Common myeloid progenitor, CD34-positive (primary cell): ENCODE results near the gene SH3GL3. TPM values are rescaled to one million over a fixed set of nuclear protein-coding genes. Genes with fewer than 3 reads are reported as not detected.
A peak's percentile ranks its signal among the peaks of the same experiment; 100 is the strongest.

Source experiments
- CTCF ChIA-PET: fragments of 350-600 bp; sonication (Branson Sonifier 250); formaldehyde crosslinking; loops from one replicate; lab custom pipeline; 2021; ENCODE audit warnings: antibody characterized with exemption; lab: Charles Lee
- POLR2A ChIA-PET: fragments of 350-600 bp; sonication (Branson Sonifier 250); formaldehyde crosslinking; loops from one replicate; lab custom pipeline; 2021; ENCODE audit warnings: antibody characterized with exemption; lab: Charles Lee
- DNase-seq, 3 donors: peaks; one replicate each; pipeline versions ENCODE4 v3.0.0 to v3.0.0-alpha.2; 2013
- H3K27ac ChIP-seq, 2 experiments: 1 replicate in 1 of 2; 2 replicates in 1 of 2; pipeline ENCODE4 v1.7.0; 2013; ENCODE audit warnings: inconsistent platforms in 2 of 2, low read length in 2 of 2, mild to moderate bottlenecking in 2 of 2, low read depth in 1 of 2, moderate library complexity in 1 of 2; ENCODE audit not compliant: severe bottlenecking in 2 of 2, insufficient read depth in 1 of 2, poor library complexity in 1 of 2
- H3K27me3 ChIP-seq, 5 experiments: replicated peaks in 2 of 5; 1 replicate in 3 of 5; 2 replicates in 2 of 5; pipeline versions ENCODE4 v1.6.1 to v1.7.0; 2013; ENCODE audit warnings: low read length in 4 of 5, mild to moderate bottlenecking in 2 of 5, moderate library complexity in 2 of 5, inconsistent platforms in 1 of 5; ENCODE audit not compliant: insufficient read depth in 5 of 5, control insufficient read depth in 4 of 5
- H3K36me3 ChIP-seq, 4 experiments: 1 replicate in 2 of 4; 2 replicates in 2 of 4; pipeline versions ENCODE4 v1.6.1 to v1.7.0; 2013; ENCODE audit warnings: low read length in 3 of 4, control low read depth in 1 of 4, mild to moderate bottlenecking in 1 of 4; ENCODE audit not compliant: control insufficient read depth in 4 of 4, insufficient read depth in 4 of 4
- H3K4me1 ChIP-seq, 4 experiments: 1 replicate in 3 of 4; 2 replicates in 1 of 4; pipeline versions ENCODE4 v1.6.1 to v1.7.1; 2013; ENCODE audit warnings: low read length in 3 of 4, mild to moderate bottlenecking in 3 of 4, control low read depth in 1 of 4, inconsistent platforms in 1 of 4, moderate library complexity in 1 of 4; ENCODE audit not compliant: control insufficient read depth in 4 of 4, insufficient read depth in 4 of 4; ENCODE audit errors: control extremely low read depth in 1 of 4
- H3K4me3 ChIP-seq, 7 experiments: 1 replicate in 4 of 7; 2 replicates in 3 of 7; pipeline versions ENCODE4 v1.5.1 to v1.7.0; 2013; ENCODE audit warnings: mild to moderate bottlenecking in 7 of 7, low read length in 6 of 7, moderate library complexity in 6 of 7, inconsistent platforms in 2 of 7, low read depth in 2 of 7, control low read depth in 1 of 7; ENCODE audit not compliant: insufficient read depth in 4 of 7, control insufficient read depth in 1 of 7; ENCODE audit errors: extremely low read depth in 1 of 7
- H3K9me3 ChIP-seq, 5 experiments: 1 replicate in 4 of 5; 2 replicates in 1 of 5; pipeline versions ENCODE4 v1.6.1 to v1.7.1; 2013; ENCODE audit warnings: low read length in 4 of 5, mild to moderate bottlenecking in 2 of 5, inconsistent platforms in 1 of 5, low read depth in 1 of 5, moderate library complexity in 1 of 5; ENCODE audit not compliant: control insufficient read depth in 4 of 5, insufficient read depth in 2 of 5; ENCODE audit errors: control extremely low read depth in 1 of 5
- WGBS: methylation state at CpG from one replicate; pipeline ENCODE4 v1.1.5; 2013; ENCODE audit not compliant: insufficient coverage; 5-methylcytosine and 5-hydroxymethylcytosine counted together
- polyA plus RNA-seq: library from polyadenylated mRNA; unstranded; fragments of 120-200 nt; gene quantifications from one replicate; pipeline ENCODE4 v1.2.1, GENCODE V29; 2013

Gene SH3GL3
- polyA plus RNA-seq, result 1.1 TPM

DNA sequence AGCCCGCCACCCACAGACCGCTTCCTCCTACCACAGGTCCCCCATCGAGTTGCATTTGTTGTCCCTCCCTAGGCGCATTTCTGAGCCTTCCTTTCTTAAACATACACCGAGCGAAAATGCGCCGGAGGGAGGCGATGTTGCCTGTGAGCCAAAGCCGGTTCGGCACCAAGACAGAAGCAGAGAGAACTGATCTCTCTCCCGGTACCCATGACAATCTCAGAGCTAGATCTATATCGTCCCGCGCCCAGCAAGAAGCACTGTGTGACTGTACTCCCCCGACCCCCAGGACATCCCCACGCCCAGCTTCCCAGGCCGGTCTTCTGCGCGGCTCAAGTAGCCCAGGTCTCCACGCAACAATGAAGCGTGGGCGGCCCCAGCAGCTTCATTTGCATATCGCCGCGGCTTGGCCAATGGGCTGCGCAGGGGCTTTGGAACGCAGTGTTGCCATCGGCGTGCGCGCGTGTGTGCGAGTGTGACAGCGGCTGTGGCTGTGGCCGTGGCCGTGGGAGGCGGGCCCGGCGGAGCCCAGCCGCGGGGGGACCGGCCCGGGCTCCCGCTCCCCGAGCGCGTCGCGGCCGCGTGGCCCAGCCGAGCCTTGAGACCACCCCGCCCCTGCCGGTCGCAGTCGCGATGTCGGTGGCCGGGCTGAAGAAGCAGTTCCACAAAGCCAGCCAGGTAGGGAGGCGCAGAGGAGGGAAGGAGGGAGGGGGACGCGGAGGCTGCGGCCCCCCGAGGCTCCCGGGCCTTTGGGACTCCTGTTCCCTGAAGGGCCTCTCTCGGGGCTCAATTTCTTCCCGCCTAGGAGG, at the start of gene SH3GL3:
TSS of gene SH3GL3 (plus strand) at position 438 of the 806 bp plus-strand sequence. CDS start at position 631, 193 bp downstream.
- WGBS, result under 1% methylated on average over 50 of the region's 68 CpGs
- ChIA-PET POLR2A (interaction anchor here (1.1 kb wide), 1 partner anchor 114 kb away, joined by 3 read pairs; no protein-coding TSS in a partner anchor), CTCF (interaction anchor here (1.0 to 2.4 kb wide), 11 partner anchors 9 to 199 kb away, joined by 3 to 10 read pairs (median 5); no protein-coding TSS in a partner anchor)
- peaks cover 0 to 28% (median 17%) of the 10 kb centered on the region in 4 experiments for H3K4me1 ChIP-seq
- no peaks in the 10 kb centered on the region for H3K36me3 ChIP-seq
- H3K27ac ChIP-seq, result no peak within 1 kb of the TSS
- H3K9me3 ChIP-seq, result no peaks in the 10 kb centered on the region
- peak within 1 kb of the TSS; percentile 4 to 79 (median 52) for H3K4me3 ChIP-seq
- H3K27me3 ChIP-seq, result peaks cover 2 to 25% (median 16%) of the 10 kb centered on the region in 5 experiments
- DNase-seq, result peak; percentile 83 to 95 (median 92)

DNA sequence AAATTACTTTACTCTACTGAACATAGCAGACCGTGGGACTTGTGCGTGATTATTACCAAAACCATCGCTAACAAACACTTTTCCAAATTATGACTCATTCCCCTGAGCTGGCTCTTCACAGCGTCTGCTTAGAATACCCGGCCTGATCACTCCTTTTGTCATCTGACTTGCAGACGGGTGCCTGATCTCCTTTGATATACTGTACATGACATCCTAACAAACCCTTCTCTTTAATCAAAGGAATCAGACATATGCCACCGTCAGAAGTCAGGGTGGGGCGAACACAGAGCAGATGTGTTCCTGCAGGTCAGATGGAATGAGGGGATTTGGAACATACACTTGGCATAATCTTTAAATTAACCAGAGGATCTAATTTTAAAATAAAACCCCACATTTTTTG, 48.5 kb upstream of the SH3GL3 start:
- no peaks in the 10 kb centered on the region for H3K9me3 ChIP-seq
- WGBS, result 95% methylated on average over 6 of the region's 8 CpGs
- H3K4me3 ChIP-seq, result no peak overlapping the region
- no peak overlapping the region for H3K27ac ChIP-seq
- CTCF ChIA-PET, result no interaction called here
- no peaks in the 10 kb centered on the region for H3K36me3 ChIP-seq
- POLR2A ChIA-PET, result no interaction called here
- DNase-seq, result no peak
- peaks cover 0 to 35% (median 6%) of the 10 kb centered on the region in 5 experiments for H3K27me3 ChIP-seq
- H3K4me1 ChIP-seq, result no peaks in the 10 kb centered on the region

DNA sequence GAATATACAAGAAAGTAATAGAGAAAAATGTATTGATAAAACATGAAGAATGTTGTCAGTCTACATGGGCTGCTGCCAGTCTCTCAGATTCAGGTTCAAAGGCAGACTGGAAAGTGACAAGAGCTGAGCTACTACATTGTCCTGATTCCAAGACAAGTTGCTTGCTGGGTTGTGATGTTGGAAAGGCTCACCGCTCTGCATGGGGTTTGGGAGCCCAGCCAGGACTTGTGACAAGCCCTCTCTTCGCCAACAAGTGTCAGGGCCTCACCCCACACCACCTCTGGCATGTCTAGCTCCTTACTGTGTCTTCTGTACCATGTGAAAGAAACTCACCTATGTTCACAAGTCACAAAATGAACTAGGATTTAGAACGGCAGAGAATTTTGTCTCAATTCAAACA, 43.0 kb upstream of the SH3GL3 start:
- Histone ChIP-seq H3K9me3 (no peaks in the 10 kb centered on the region), H3K4me1 (no peaks in the 10 kb centered on the region), H3K4me3 (no peak overlapping the region), H3K27me3 (peaks cover 0 to 24% (median 1%) of the 10 kb centered on the region in 5 experiments), H3K36me3 (no peaks in the 10 kb centered on the region), H3K27ac (no peak overlapping the region)
- ChIA-PET CTCF (no interaction called here), POLR2A (no interaction called here)
- DNase-seq, result no peak
- 100% methylated on average over 2 of the region's 3 CpGs for WGBS

GRCh38 chr15:83410532-83410931, 36.6 kb upstream of the SH3GL3 start:
- Histone ChIP-seq H3K27me3 (peaks cover 0 to 5% (median 0%) of the 10 kb centered on the region in 5 experiments), H3K27ac (no peak overlapping the region), H3K4me1 (no peaks in the 10 kb centered on the region), H3K4me3 (no peak overlapping the region), H3K36me3 (no peaks in the 10 kb centered on the region), H3K9me3 (no peaks in the 10 kb centered on the region)
- no peak for DNase-seq
- POLR2A ChIA-PET, result no interaction called here
- CTCF ChIA-PET, result no interaction called here
- WGBS, result 98% methylated on average over 4 of the region's 6 CpGs

GRCh38 chr15:83413054-83413719, 34.0 kb upstream of the SH3GL3 start:
- Histone ChIP-seq H3K36me3 (no peaks in the 10 kb centered on the region), H3K4me3 (no peak overlapping the region), H3K4me1 (no peaks in the 10 kb centered on the region), H3K9me3 (no peaks in the 10 kb centered on the region), H3K27ac (no peak overlapping the region), H3K27me3 (no peaks in the 10 kb centered on the region)
- WGBS, result 94% methylated on average over 5 of the region's 7 CpGs
- CTCF ChIA-PET, result no interaction called here
- POLR2A ChIA-PET, result no interaction called here
- DNase-seq, result no peak

- Histone ChIP-seq H3K27me3 (peaks cover 0 to 3% (median 0%) of the 10 kb centered on the region in 5 experiments), H3K4me1 (peaks cover 0 to 2% (median 0%) of the 10 kb centered on the region in 4 experiments), H3K27ac (no peak overlapping the region), H3K36me3 (no peaks in the 10 kb centered on the region), H3K9me3 (no peaks in the 10 kb centered on the region), H3K4me3 (no peak overlapping the region)
- ChIA-PET POLR2A (no interaction called here), CTCF (interaction anchor here (1.1 kb wide), 2 partner anchors 140 to 173 kb away, joined by 3 read pairs; no protein-coding TSS in a partner anchor)
- peak in 1 of 3 donors; percentile 10 for DNase-seq
- 67% methylated on average over 1 of the region's 4 CpGs for WGBS
These were observed 25.1 kb upstream of the SH3GL3 start for GRCh38 chr15:83422081-83422480.
